ENCODE data around the gene CDRT4.
"Not testable (repeated sequence)": the region's sequence is repeated elsewhere in the genome, so short reads cannot be mapped to it uniquely, and the experiment has no call there.

CDRT4 gene

GRCh38 chr17:15467592-15467991, at the start of gene CDRT4:
TSS of gene CDRT4 (minus strand) at chr17:15467621. CDS start at chr17:15440238, 27,383 bp downstream.
- DNase-seq, result no peak

- DNase-seq, result no peak
Measured at GRCh38 chr17:15516150-15516549, 48.7 kb upstream of the CDRT4 start.

GRCh38 chr17:15514469-15514868, 47.0 kb upstream of the CDRT4 start:
- DNase-seq, result no peak

GRCh38 chr17:15513856-15514459, 46.5 kb upstream of the CDRT4 start:
- no peak for DNase-seq

- DNase-seq, result no peak
Measured at GRCh38 chr17:15513058-15513791, 45.8 kb upstream of the CDRT4 start.

- no peak for DNase-seq
Measured at GRCh38 chr17:15512071-15512709, 44.8 kb upstream of the CDRT4 start.

- DNase-seq, result no peak
Measured at GRCh38 chr17:15511142-15511541, 43.7 kb upstream of the CDRT4 start.

GRCh38 chr17:15510361-15510760, 42.9 kb upstream of the CDRT4 start:
- no peak for DNase-seq

GRCh38 chr17:15509095-15509494, 41.7 kb upstream of the CDRT4 start:
- DNase-seq, result no peak

- DNase-seq, result no peak
Measured at GRCh38 chr17:15508466-15508865, 41.0 kb upstream of the CDRT4 start.

GRCh38 chr17:15507896-15508295, 40.5 kb upstream of the CDRT4 start:
- DNase-seq, result no peak

GRCh38 chr17:15507001-15507400, 39.6 kb upstream of the CDRT4 start:
- DNase-seq, result no peak

- not testable (repeated sequence) for DNase-seq
Measured at GRCh38 chr17:15505708-15506107, 38.3 kb upstream of the CDRT4 start.

GRCh38 chr17:15503731-15504130, 36.3 kb upstream of the CDRT4 start:
- no peak for DNase-seq

GRCh38 chr17:15502369-15503112, 35.1 kb upstream of the CDRT4 start:
- no peak for DNase-seq

GRCh38 chr17:15501793-15502192, 34.4 kb upstream of the CDRT4 start:
- DNase-seq, result no peak

GRCh38 chr17:15501282-15501681, 33.9 kb upstream of the CDRT4 start:
- no peak for DNase-seq

GRCh38 chr17:15498107-15498506, 30.7 kb upstream of the CDRT4 start:
- DNase-seq, result no peak

- no peak for DNase-seq
Measured at GRCh38 chr17:15496735-15497670, 29.6 kb upstream of the CDRT4 start.

GRCh38 chr17:15494821-15495220, 27.4 kb upstream of the CDRT4 start:
- DNase-seq, result no peak

GRCh38 chr17:15493693-15494035, 26.2 kb upstream of the CDRT4 start:
- DNase-seq, result no peak
